SU-DHL-6 (cell line): ENCODE measurements around the gene MYO7B.

Experiments used
- CTCF ChIP-seq: fragments of 200-600 bp; sonication (generic); IDR thresholded peaks from one replicate; pipeline ENCODE4 v1.5.1; 2017; ENCODE audit warnings: antibody characterized with exemption, mild to moderate bottlenecking, low read length, moderate library complexity; ENCODE audit not compliant: insufficient read depth, poor library complexity, severe bottlenecking
- EZH2phosphoT487 ChIP-seq: fragments of 200-600 bp; sonication (generic), shearing (Covaris generic); conservative IDR thresholded peaks from 2 replicates; pipeline ENCODE4 v1.6.1; 2018; ENCODE audit warnings: mild to moderate bottlenecking, antibody characterized with exemption, low read length, moderate library complexity, mixed read lengths

- no peak for TF ChIP-seq CTCF
- TF ChIP-seq EZH2phosphoT487: no peak
Measured at GRCh38 chr2:127628767-127629614, 93.5 kb downstream of the MYO7B start.
